Neutrophil (primary cell): Measurements from ENCODE around the gene WNT3A.

ENCODE experiments used
- H3K27ac ChIP-seq: fragments of 200-600 bp; sonication (generic); 2 replicates; pipeline ENCODE4 v1.5.1; 2016; ENCODE audit warnings: mild to moderate bottlenecking, moderate library complexity
- H3K27me3 ChIP-seq: fragments of 200-600 bp; sonication (generic); 2 replicates; pipeline ENCODE4 v1.6.0; 2016; ENCODE audit warnings: mild to moderate bottlenecking
- H3K36me3 ChIP-seq: fragments of 200-600 bp; sonication (generic); 2 replicates; pipeline ENCODE4 v1.5.1; 2017
- H3K4me1 ChIP-seq, 2 experiments: fragments of 200-600 bp in 1 of 2; sonication (generic) in 1 of 2; 1 replicate in 1 of 2; 2 replicates in 1 of 2; pipeline versions ENCODE4 v1.5.1 to v1.6.1; 2013 to 2016; ENCODE audit warnings: low read depth in 1 of 2, low read length in 1 of 2, mild to moderate bottlenecking in 1 of 2, moderate library complexity in 1 of 2; ENCODE audit not compliant: control insufficient read depth in 1 of 2, insufficient read depth in 1 of 2
- H3K4me3 ChIP-seq, 2 experiments: fragments of 200-600 bp in 1 of 2; sonication (generic) in 1 of 2; 1 replicate in 1 of 2; 2 replicates in 1 of 2; pipeline ENCODE4 v1.5.1; 2013 to 2016; ENCODE audit warnings: low read depth in 1 of 2, low read length in 1 of 2, mild to moderate bottlenecking in 1 of 2, moderate library complexity in 1 of 2
- H3K9me3 ChIP-seq: fragments of 200-600 bp; sonication (generic); 2 replicates; pipeline ENCODE4 v1.5.1; 2016
- TF ChIP-seq, protein P1 (sequence below): fragments of 200-600 bp; sonication (generic); IDR thresholded peaks from 2 replicates; pipeline ENCODE4 v1.5.1; 2016; ENCODE audit warnings: antibody characterized with exemption

The WNT3A gene

GRCh38 chr1:228060458-228061190 lies 53.8 kb downstream of the WNT3A start:
- Histone ChIP-seq H3K4me3 (peak overlapping the region; percentile 49 to 59), H3K27ac (no peak overlapping the region), H3K4me1 (peaks cover 14 to 23% of the 10 kb centered on the region in 2 experiments), H3K9me3 (no peaks in the 10 kb centered on the region), H3K36me3 (no peaks in the 10 kb centered on the region), H3K27me3 (peaks cover 91% of the 10 kb centered on the region)
- TF ChIP-seq, protein P1, sequence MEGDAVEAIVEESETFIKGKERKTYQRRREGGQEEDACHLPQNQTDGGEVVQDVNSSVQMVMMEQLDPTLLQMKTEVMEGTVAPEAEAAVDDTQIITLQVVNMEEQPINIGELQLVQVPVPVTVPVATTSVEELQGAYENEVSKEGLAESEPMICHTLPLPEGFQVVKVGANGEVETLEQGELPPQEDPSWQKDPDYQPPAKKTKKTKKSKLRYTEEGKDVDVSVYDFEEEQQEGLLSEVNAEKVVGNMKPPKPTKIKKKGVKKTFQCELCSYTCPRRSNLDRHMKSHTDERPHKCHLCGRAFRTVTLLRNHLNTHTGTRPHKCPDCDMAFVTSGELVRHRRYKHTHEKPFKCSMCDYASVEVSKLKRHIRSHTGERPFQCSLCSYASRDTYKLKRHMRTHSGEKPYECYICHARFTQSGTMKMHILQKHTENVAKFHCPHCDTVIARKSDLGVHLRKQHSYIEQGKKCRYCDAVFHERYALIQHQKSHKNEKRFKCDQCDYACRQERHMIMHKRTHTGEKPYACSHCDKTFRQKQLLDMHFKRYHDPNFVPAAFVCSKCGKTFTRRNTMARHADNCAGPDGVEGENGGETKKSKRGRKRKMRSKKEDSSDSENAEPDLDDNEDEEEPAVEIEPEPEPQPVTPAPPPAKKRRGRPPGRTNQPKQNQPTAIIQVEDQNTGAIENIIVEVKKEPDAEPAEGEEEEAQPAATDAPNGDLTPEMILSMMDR: no peak

DNA sequence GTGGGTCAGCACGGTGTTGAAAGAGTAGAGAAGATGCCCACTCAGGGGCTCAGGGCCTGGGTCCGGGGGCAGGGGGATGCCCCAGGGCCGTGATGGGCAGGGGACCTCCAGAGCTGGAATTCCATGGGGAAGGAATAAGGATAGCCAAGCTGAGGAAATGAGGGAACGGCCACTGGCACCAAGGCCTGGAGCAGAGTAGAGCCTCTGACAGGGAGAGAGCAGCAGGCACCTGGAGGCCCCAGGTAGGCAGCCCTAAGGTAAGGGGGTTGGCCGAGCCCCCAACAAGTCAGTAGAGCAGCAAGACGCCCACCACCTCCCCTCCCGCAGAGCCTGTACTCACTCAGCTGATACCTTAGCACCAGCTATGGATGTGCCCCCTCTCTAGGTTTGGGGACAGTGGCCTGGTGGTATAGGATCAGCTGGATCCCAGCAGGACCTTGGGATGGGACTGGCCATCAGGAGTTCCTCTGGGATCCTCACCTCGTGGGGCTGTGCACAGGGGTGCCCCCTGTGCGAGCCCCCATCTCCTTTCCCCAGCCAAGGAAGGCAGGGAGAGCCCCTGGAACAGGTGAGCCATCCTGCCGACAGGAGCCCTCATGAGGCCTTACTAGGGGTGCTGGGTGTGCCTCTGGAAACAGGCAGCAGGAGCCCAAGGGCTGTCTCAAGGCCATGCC lies 54.8 kb downstream of the WNT3A start:
- Histone ChIP-seq H3K4me1 (peaks cover 14 to 23% of the 10 kb centered on the region in 2 experiments), H3K27me3 (peaks cover 91% of the 10 kb centered on the region), H3K27ac (no peak overlapping the region), H3K4me3 (no peak overlapping the region), H3K36me3 (no peaks in the 10 kb centered on the region), H3K9me3 (no peaks in the 10 kb centered on the region)
- TF ChIP-seq, protein P1: no peak

- Histone ChIP-seq H3K36me3 (no peaks in the 10 kb centered on the region), H3K27me3 (peaks cover 91% of the 10 kb centered on the region), H3K9me3 (no peaks in the 10 kb centered on the region), H3K4me1 (peaks cover 14 to 23% of the 10 kb centered on the region in 2 experiments), H3K4me3 (no peak overlapping the region), H3K27ac (no peak overlapping the region)
- TF ChIP-seq, protein P1: no peak
These were observed 55.4 kb downstream of the WNT3A start for GRCh38 chr1:228062085-228062791.

- Histone ChIP-seq H3K4me1 (peaks cover 14 to 23% of the 10 kb centered on the region in 2 experiments), H3K27ac (no peak overlapping the region), H3K27me3 (peaks cover 91% of the 10 kb centered on the region), H3K9me3 (no peaks in the 10 kb centered on the region), H3K36me3 (no peaks in the 10 kb centered on the region), H3K4me3 (no peak overlapping the region)
- TF ChIP-seq, protein P1: no peak
These were observed 56.0 kb downstream of the WNT3A start for GRCh38 chr1:228062812-228063211.

DNA sequence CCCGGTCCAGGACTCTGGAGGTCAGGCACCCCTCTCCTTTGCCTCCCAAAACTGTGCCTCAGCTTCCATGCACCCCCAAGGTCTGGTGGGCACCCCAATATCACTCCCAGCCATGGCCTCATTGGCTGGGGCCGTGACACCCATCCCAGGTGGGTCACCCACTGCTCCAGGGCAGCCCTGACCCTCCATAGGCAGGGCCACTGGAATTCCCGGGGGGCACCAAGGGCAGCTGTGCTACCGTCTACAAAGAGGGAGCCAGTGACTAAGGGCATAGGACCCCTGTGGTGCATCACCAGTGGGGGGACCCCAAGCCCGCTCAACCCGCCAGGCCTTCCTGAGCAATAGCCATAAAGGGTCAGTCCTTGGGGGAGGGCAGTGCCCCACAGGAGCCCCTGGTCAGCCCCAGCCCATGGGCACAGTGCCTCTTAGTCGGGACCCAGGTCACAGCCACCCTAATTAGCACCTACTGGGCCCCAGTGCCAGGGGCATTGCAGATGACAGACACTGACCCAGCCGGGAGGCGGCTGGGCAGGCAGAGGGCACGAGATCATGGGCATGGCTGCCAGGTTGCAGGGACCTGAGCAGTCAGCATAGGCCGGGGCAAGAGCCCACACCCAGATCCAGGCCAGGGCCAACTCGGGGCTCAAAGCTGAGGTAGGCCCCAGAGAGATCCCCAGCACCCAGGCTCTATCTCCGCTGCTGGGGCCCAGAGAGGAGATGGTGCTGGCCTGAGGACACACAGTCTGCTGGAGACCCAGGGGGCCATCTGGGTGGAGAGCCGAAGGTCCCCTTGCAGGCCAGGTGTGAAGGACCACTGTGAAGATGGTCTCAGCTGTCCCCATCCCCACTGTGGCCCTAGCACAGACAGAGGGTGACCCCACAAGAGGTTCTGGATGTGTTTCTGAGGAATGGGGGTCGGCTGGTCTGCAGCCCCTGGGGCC lies 56.7 kb downstream of the WNT3A start:
- no peak overlapping the region for H3K27ac ChIP-seq
- H3K9me3 ChIP-seq: no peaks in the 10 kb centered on the region
- H3K4me1 ChIP-seq: peaks cover 14 to 23% of the 10 kb centered on the region in 2 experiments
- H3K27me3 ChIP-seq: peaks cover 91% of the 10 kb centered on the region
- no peaks in the 10 kb centered on the region for H3K36me3 ChIP-seq
- no peak overlapping the region for H3K4me3 ChIP-seq
- TF ChIP-seq, protein P1: no peak
